Heart left ventricle (tissue), 16 donors: ENCODE measurements around the gene CXCL12. TPM values are rescaled to one million over a fixed set of nuclear protein-coding genes. Genes with fewer than 3 reads are reported as not detected.

ENCODE experiments used
- ATAC-seq, 4 donors: fragments of 200-7000 bp; cut with Tn5 transposase; one replicate each; pipeline ENCODE4 v1.9.1; 2020 to 2022; ENCODE audit warnings: moderate library complexity in 4 of 4, mild to moderate bottlenecking in 3 of 4, moderate number of reproducible peaks in 1 of 4
- DNase-seq, 5 donors: peaks; one replicate each; pipeline ENCODE4 v3.0.0-alpha.2; 2020
- H3K27ac ChIP-seq, 12 donors: fragments of 200-600 bp; sonication (generic) in 4 of 12; one replicate each; pipeline versions ENCODE4 v1.5.0 to v1.8.0; 2016 to 2022; ENCODE audit warnings: mild to moderate bottlenecking in 2 of 12
- H3K27me3 ChIP-seq, 9 donors: fragments of 200-600 bp; sonication (generic) in 2 of 9; one replicate each; pipeline versions ENCODE4 v1.5.1 to v1.8.0; 2016 to 2022; ENCODE audit warnings: mild to moderate bottlenecking in 3 of 9
- H3K36me3 ChIP-seq, 9 donors: fragments of 200-600 bp; sonication (generic) in 2 of 9; one replicate each; pipeline versions ENCODE4 v1.5.0 to v1.8.0; 2018 to 2022; ENCODE audit warnings: mild to moderate bottlenecking in 2 of 9
- H3K4me1 ChIP-seq, 12 donors: fragments of 200-600 bp; sonication (generic) in 4 of 12; one replicate each; pipeline versions ENCODE4 v1.5.0 to v1.8.0; 2016 to 2022; ENCODE audit warnings: mild to moderate bottlenecking in 3 of 12
- H3K4me3 ChIP-seq, 12 donors: fragments of 200-600 bp; sonication (generic) in 4 of 12; one replicate each; pipeline versions ENCODE4 v1.5.0 to v1.8.0; 2017 to 2022; ENCODE audit warnings: mild to moderate bottlenecking in 9 of 12, moderate library complexity in 4 of 12
- H3K9me3 ChIP-seq, 12 donors: fragments of 200-600 bp; sonication (generic) in 4 of 12; one replicate each; pipeline versions ENCODE4 v1.5.0 to v1.8.0; 2016 to 2022; ENCODE audit warnings: mild to moderate bottlenecking in 1 of 12
- CTCF ChIP-seq, 12 donors: fragments of 200-600 bp; sonication (generic) in 4 of 12; IDR thresholded peaks; one replicate each; pipeline versions ENCODE4 v1.5.0 to v1.8.0; 2018 to 2022; ENCODE audit warnings: antibody characterized with exemption in 12 of 12, mild to moderate bottlenecking in 5 of 12
- POLR2A ChIP-seq, 2 donors: fragments of 450-650 bp; IDR thresholded peaks; one replicate each; pipeline ENCODE4 v1.6.1; 2017; ENCODE audit warnings: antibody characterized with exemption in 2 of 2, mild to moderate bottlenecking in 2 of 2, moderate library complexity in 2 of 2
- WGBS, 4 donors: extraction: QIAGEN DNeasy Blood & Tissue Kit in 2 of 4; methylation state at CpG; one replicate each; pipeline versions ENCODE4 v1.1.5 to v1.1.7; 2013 to 2018; 5-methylcytosine and 5-hydroxymethylcytosine counted together
- intact Hi-C, 10 donors: fragments of 100-400 bp; cut with DNase I; formaldehyde crosslinking; loops; one replicate each; pipeline versions ENCODE4 v1.11.1 to v1.14.2; 2022
- polyA plus RNA-seq, 2 donors: library from polyadenylated mRNA; stranded (reverse); fragments of 200-250 nt; gene quantifications; one replicate each; pipeline ENCODE4 v1.2.3, GENCODE V29; 2013
- total RNA-seq, 9 donors: library from RNA; depleted of rRNA in 2 of 9; stranded (reverse); fragments of >200 nt in 2 of 9; fragmentation: NEBNext Ultra II Directional in 3 of 9; extraction: Animal tissue kit (Norgen Biotek cat#: 25700) in 3 of 9; gene quantifications; one replicate each; pipeline versions ENCODE4 v1.1.0 to v1.2.4, GENCODE V29; 2016 to 2023
- donor health status: ischemic (EF 13 %, LVEDD 7.1; RV severe dilation, severe dysfunction).
- donor health status: healthy with polysubstance abuse.
- donor health status: DM: no; HTN: yes; CAD: no.
- donor health status: DM: no; HTN: no; CAD: no.
- donor health status: ischemic (EF 25% LVEDD 6.9; RV normal size, moderate dysfunction).
- donor health status: ischemic (EF 25% LVEDD 5.7; RV mildly dilated, moderate dysfunction).
- donor health status: healthy.
- donor health status: DM: yes; HTN: yes; CAD: no.
- donor health status: ischemic (EF 35%, LVEDD 5.7; RV mildly dilated, moderate dysfunction).
- donor health status: nonischemic (EF 11% LVEDD 7.7; RV severe dilation, severe dysfunction).
- donor health status: DM: yes; HTN: yes; CAD: no.
- donor health status: PGD.
- donor health status: ischemic (EF 29% LVEDD 5.4; RV normal size, mild dysfunction).
- donor health status: nonischemic (EF 23%, LVEDD 6.1; RV moderate dilation, normal function).

The CXCL12 gene
- total and polyA plus RNA-seq, 11 donors: 56.4 to 203 (median 125) TPM

GRCh38 chr10:44388641-44389040, 3.7 kb upstream of the CXCL12 start:
- Histone ChIP-seq H3K27me3 (peaks cover 0 to 25% (median 0%) of the 10 kb centered on the region in 9 donors), H3K4me3 (no peak overlapping the region), H3K9me3 (no peaks in the 10 kb centered on the region), H3K4me1 (peaks cover 0 to 30% (median 9%) of the 10 kb centered on the region in 12 donors), H3K27ac (no peak overlapping the region), H3K36me3 (no peaks in the 10 kb centered on the region)
- TF ChIP-seq POLR2A (IDR thresholded peaks at IDR 0.05) (no peak), CTCF (IDR thresholded peaks at IDR 0.05) (no peak)
- WGBS, 4 donors: 92 to 95% (median 92%) methylated on average over 5 to 6 of the region's 6 CpGs
- intact Hi-C loops: loop anchor here (2.0 to 10.0 kb wide), 17 partner anchors 76 to 720 kb away; no protein-coding TSS in a partner anchor
- ATAC-seq (no peak), DNase-seq (peak in 1 of 5 donors; percentile 22)

GRCh38 chr10:44387853-44388251, 3.0 kb upstream of the CXCL12 start:
- 91 to 96% (median 93%) methylated on average over 7 of the region's 7 CpGs for WGBS, 4 donors
- H3K27me3 ChIP-seq: peaks cover 0 to 26% (median 0%) of the 10 kb centered on the region in 9 donors
- no peak for TF ChIP-seq POLR2A (IDR thresholded peaks at IDR 0.05)
- no peak for TF ChIP-seq CTCF (IDR thresholded peaks at IDR 0.05)
- DNase-seq (peak in 1 of 5 donors; percentile 14), ATAC-seq (no peak)
- H3K36me3 ChIP-seq: no peaks in the 10 kb centered on the region
- no peak overlapping the region for H3K27ac ChIP-seq
- peaks cover 0 to 38% (median 11%) of the 10 kb centered on the region in 12 donors for H3K4me1 ChIP-seq
- H3K9me3 ChIP-seq: no peaks in the 10 kb centered on the region
- no peak overlapping the region for H3K4me3 ChIP-seq
- intact Hi-C loops: loop anchor here (2.0 to 10.0 kb wide), 21 partner anchors 76 to 719 kb away; no protein-coding TSS in a partner anchor

GRCh38 chr10:44386546-44387052, 1.7 kb upstream of the CXCL12 start:
- DNase-seq (peak; percentile 65 to 86 (median 75)), ATAC-seq (peak; percentile 52 to 86 (median 83))
- Histone ChIP-seq H3K36me3 (peaks cover 0 to under 1% (median 0%) of the 10 kb centered on the region in 9 donors), H3K27ac (peak overlapping the region in 3 of 12 donors; percentile 79 to 89 (median 82)), H3K4me3 (peak overlapping the region in 4 of 12 donors; percentile 14 to 87 (median 30)), H3K9me3 (no peaks in the 10 kb centered on the region), H3K4me1 (peaks cover 0 to 49% (median 20%) of the 10 kb centered on the region in 12 donors), H3K27me3 (peaks cover 0 to 26% (median 0%) of the 10 kb centered on the region in 9 donors)
- WGBS, 4 donors: 3 to 4% (median 3%) methylated on average over 9 to 35 of the region's 35 CpGs
- peak; percentile 82 to 95 (median 92) for TF ChIP-seq CTCF (IDR thresholded peaks at IDR 0.05)
- no peak for TF ChIP-seq POLR2A (IDR thresholded peaks at IDR 0.05)
- intact Hi-C loops: loop anchor here (1.0 to 10.0 kb wide), 22 partner anchors 74 to 716 kb away; no protein-coding TSS in a partner anchor

GRCh38 chr10:44385696-44386441, 972 bp upstream of the CXCL12 start:
- peaks cover 0 to 56% (median 22%) of the 10 kb centered on the region in 12 donors for H3K4me1 ChIP-seq
- ATAC-seq (no peak), DNase-seq (peak in 2 of 5 donors; percentile 32 to 39)
- peak overlapping the region in 11 of 12 donors; percentile 67 to 89 (median 79) for H3K27ac ChIP-seq
- peaks cover 0 to 2% (median 0%) of the 10 kb centered on the region in 9 donors for H3K36me3 ChIP-seq
- 44 to 75% (median 65%) methylated on average over 39 to 50 of the region's 50 CpGs for WGBS, 4 donors
- H3K9me3 ChIP-seq: no peaks in the 10 kb centered on the region
- TF ChIP-seq POLR2A (IDR thresholded peaks at IDR 0.05) (no peak), CTCF (IDR thresholded peaks at IDR 0.05) (no peak)
- peak overlapping the region in 11 of 12 donors; percentile 67 to 92 (median 79) for H3K4me3 ChIP-seq
- peaks cover 0 to 26% (median 0%) of the 10 kb centered on the region in 9 donors for H3K27me3 ChIP-seq
- intact Hi-C loops: loop anchor here (1.0 to 10.0 kb wide), 22 partner anchors 74 to 715 kb away; no protein-coding TSS in a partner anchor
